Right atrium auricular region (tissue), 2 donors: ENCODE data around the gene RPL38. TPM values are rescaled to one million over a fixed set of nuclear protein-coding genes. Genes with fewer than 3 reads are reported as not detected.

Experiments used
- DNase-seq: peaks from one replicate; pipeline ENCODE4 v3.0.0-alpha.2; 2019; ENCODE audit warnings: low spot score
- H3K27ac ChIP-seq, 2 donors: fragments of 200-600 bp; sonication (generic); 1 replicate in 1 of 2; 2 replicates in 1 of 2; pipeline ENCODE4 v1.5.1; 2016 to 2019
- H3K27me3 ChIP-seq, 2 donors: fragments of 200-600 bp; sonication (generic); one replicate each; pipeline versions ENCODE4 v1.5.1 to v1.6.0; 2017 to 2019
- H3K36me3 ChIP-seq: fragments of 200-600 bp; sonication (generic); one replicate; pipeline ENCODE4 v1.5.1; 2016
- H3K4me1 ChIP-seq, 2 donors: fragments of 200-600 bp; sonication (generic); one replicate each; pipeline versions ENCODE4 v1.5.1 to v1.6.0; 2017 to 2019
- H3K4me3 ChIP-seq, 2 donors: fragments of 200-600 bp; sonication (generic); 1 replicate in 1 of 2; 2 replicates in 1 of 2; pipeline ENCODE4 v1.5.1; 2017 to 2019; ENCODE audit warnings: mild to moderate bottlenecking in 1 of 2, moderate library complexity in 1 of 2
- H3K9me3 ChIP-seq, 2 donors: fragments of 200-600 bp; sonication (generic); one replicate each; pipeline ENCODE4 v1.5.1; 2019
- CTCF ChIP-seq, 2 donors: fragments of 200-600 bp; sonication (generic); IDR thresholded peaks; one replicate each; pipeline ENCODE4 v1.5.1; 2019; ENCODE audit warnings: antibody characterized with exemption in 2 of 2
- total RNA-seq, 2 donors: library from RNA; depleted of rRNA; stranded (reverse); fragments of >200 nt; gene quantifications; one replicate each; pipeline ENCODE4 v1.1.0, GENCODE V29; 2016

The RPL38 gene
- total RNA-seq, 2 donors from 2014 or later: 212 to 310 TPM

- no peaks in the 10 kb centered on the region for H3K27me3 ChIP-seq
- no peak overlapping the region for H3K4me3 ChIP-seq
- no peaks in the 10 kb centered on the region for H3K9me3 ChIP-seq
- no peak for TF ChIP-seq CTCF (IDR thresholded peaks at IDR 0.05)
- no peak overlapping the region for H3K27ac ChIP-seq
- DNase-seq: no peak
- H3K36me3 ChIP-seq: peaks cover 12% of the 10 kb centered on the region
- H3K4me1 ChIP-seq: no peaks in the 10 kb centered on the region
These were observed 47.6 kb downstream of the RPL38 start for GRCh38 chr17:74251051-74251450.

GRCh38 chr17:74251569-74251968, 48.1 kb downstream of the RPL38 start:
- no peak for TF ChIP-seq CTCF (IDR thresholded peaks at IDR 0.05)
- H3K4me1 ChIP-seq: no peaks in the 10 kb centered on the region
- no peak overlapping the region for H3K4me3 ChIP-seq
- no peaks in the 10 kb centered on the region for H3K9me3 ChIP-seq
- H3K36me3 ChIP-seq: peaks cover 12% of the 10 kb centered on the region
- no peaks in the 10 kb centered on the region for H3K27me3 ChIP-seq
- DNase-seq: no peak
- H3K27ac ChIP-seq: no peak overlapping the region

- H3K27ac ChIP-seq: no peak overlapping the region
- DNase-seq: no peak
- no peak for TF ChIP-seq CTCF (IDR thresholded peaks at IDR 0.05)
- no peaks in the 10 kb centered on the region for H3K9me3 ChIP-seq
- no peaks in the 10 kb centered on the region for H3K27me3 ChIP-seq
- no peaks in the 10 kb centered on the region for H3K4me1 ChIP-seq
- no peak overlapping the region for H3K4me3 ChIP-seq
- peaks cover 12% of the 10 kb centered on the region for H3K36me3 ChIP-seq
These were observed 48.7 kb downstream of the RPL38 start for GRCh38 chr17:74252211-74252610.

- Histone ChIP-seq H3K27me3 (no peaks in the 10 kb centered on the region), H3K27ac (no peak overlapping the region), H3K4me1 (no peaks in the 10 kb centered on the region), H3K36me3 (peaks cover 12% of the 10 kb centered on the region), H3K4me3 (no peak overlapping the region), H3K9me3 (no peaks in the 10 kb centered on the region)
- no peak for TF ChIP-seq CTCF (IDR thresholded peaks at IDR 0.05)
- DNase-seq: no peak
These were observed 49.6 kb downstream of the RPL38 start for GRCh38 chr17:74253036-74253435.

- Histone ChIP-seq H3K4me1 (no peaks in the 10 kb centered on the region), H3K36me3 (peaks cover 21% of the 10 kb centered on the region), H3K9me3 (no peaks in the 10 kb centered on the region), H3K4me3 (no peak overlapping the region), H3K27me3 (no peaks in the 10 kb centered on the region), H3K27ac (no peak overlapping the region)
- DNase-seq: no peak
- TF ChIP-seq CTCF (IDR thresholded peaks at IDR 0.05): no peak
These were observed 53.8 kb downstream of the RPL38 start for GRCh38 chr17:74257311-74257710.
